C4-2B (cell line): ENCODE results near the gene APP.

Experiments used
- ZFX ChIP-seq: fragments of 450-650 bp; IDR thresholded peaks from 2 replicates; pipeline ENCODE4 v1.6.1; 2017
- TF ChIP-seq, protein P1 (sequence below): fragments of 450-650 bp; conservative IDR thresholded peaks from 2 replicates; pipeline ENCODE4 v1.5.1; 2017; ENCODE audit warnings: mild to moderate bottlenecking

- TF ChIP-seq, protein P1, sequence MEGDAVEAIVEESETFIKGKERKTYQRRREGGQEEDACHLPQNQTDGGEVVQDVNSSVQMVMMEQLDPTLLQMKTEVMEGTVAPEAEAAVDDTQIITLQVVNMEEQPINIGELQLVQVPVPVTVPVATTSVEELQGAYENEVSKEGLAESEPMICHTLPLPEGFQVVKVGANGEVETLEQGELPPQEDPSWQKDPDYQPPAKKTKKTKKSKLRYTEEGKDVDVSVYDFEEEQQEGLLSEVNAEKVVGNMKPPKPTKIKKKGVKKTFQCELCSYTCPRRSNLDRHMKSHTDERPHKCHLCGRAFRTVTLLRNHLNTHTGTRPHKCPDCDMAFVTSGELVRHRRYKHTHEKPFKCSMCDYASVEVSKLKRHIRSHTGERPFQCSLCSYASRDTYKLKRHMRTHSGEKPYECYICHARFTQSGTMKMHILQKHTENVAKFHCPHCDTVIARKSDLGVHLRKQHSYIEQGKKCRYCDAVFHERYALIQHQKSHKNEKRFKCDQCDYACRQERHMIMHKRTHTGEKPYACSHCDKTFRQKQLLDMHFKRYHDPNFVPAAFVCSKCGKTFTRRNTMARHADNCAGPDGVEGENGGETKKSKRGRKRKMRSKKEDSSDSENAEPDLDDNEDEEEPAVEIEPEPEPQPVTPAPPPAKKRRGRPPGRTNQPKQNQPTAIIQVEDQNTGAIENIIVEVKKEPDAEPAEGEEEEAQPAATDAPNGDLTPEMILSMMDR, result no peak
- no peak for TF ChIP-seq ZFX
Measured at GRCh38 chr21:25997788-25998611, 172.6 kb downstream of the APP start.
